ENCODE results near the gene CTNNBL1.

The CTNNBL1 gene

DNA sequence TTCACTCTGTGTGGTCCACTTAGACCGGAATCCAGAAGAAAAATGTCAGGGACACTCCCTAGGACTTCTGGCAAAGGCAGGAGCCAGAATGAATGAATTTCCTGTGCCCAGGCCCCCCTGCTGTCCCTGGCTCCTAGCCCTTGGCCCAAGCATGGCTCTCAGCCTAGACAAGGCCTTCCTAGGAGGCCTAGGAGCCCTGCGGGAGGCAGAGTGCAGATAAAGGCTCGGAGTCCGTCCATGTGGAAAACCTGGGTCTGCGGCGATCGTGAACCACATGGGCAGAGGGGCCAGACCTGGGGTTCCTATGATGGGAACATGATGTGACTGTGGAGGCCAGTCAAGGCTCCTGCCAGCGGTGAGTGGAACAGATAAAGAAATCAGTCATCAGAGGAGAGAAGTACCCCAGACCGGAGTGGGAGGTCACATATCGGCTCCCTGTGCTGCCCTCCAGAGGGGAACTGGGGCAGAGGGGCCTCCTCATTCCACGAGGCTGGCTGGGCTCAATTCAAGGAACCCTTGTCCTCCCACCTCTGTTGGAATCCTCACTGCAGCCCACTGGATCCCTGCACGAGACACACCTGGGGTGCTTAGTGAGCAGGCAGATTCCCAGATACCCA is 203.2 kb downstream of the CTNNBL1 start:
- Histone ChIP-seq H3K9ac (ENCODE audit: low read depth, low read length) (no peak overlapping the region), H3K27me3 (ENCODE audit: insufficient read depth, low read length) (peaks cover 2% of the 10 kb centered on the region; the same call in 1 of the 2 replicates), H3K9me3 (ENCODE audit: insufficient read depth, low read depth, low read length) (no peaks in the 10 kb centered on the region), H3K4me1 (ENCODE audit: insufficient read depth, low read length) (no peaks in the 10 kb centered on the region), H3K27ac (ENCODE audit: low read depth, low read length) (no peak overlapping the region), H3K36me3 (ENCODE audit: insufficient read depth, low read length) (no peaks in the 10 kb centered on the region), H3K4me3 (ENCODE audit: low read length) (no peak overlapping the region)
- 67% methylated on average over 12 of the region's 12 CpGs for WGBS

- Histone ChIP-seq H3K27ac (ENCODE audit: low read depth, low read length) (no peak overlapping the region), H3K9ac (ENCODE audit: low read depth, low read length) (no peak overlapping the region)
- 87% methylated on average over 10 of the region's 10 CpGs for WGBS
Observed at GRCh38 chr20:37898233-37899104, 204.6 kb downstream of the CTNNBL1 start.

GRCh38 chr20:37899105-37900045 is 205.5 kb downstream of the CTNNBL1 start:
- Histone ChIP-seq H3K27ac (ENCODE audit: low read depth, low read length) (no peak overlapping the region), H3K27me3 (ENCODE audit: insufficient read depth, low read length) (peaks cover 12% of the 10 kb centered on the region), H3K9me3 (ENCODE audit: insufficient read depth, low read depth, low read length) (no peaks in the 10 kb centered on the region), H3K4me1 (ENCODE audit: insufficient read depth, low read length) (no peaks in the 10 kb centered on the region), H3K36me3 (ENCODE audit: insufficient read depth, low read length) (no peaks in the 10 kb centered on the region), H3K9ac (ENCODE audit: low read depth, low read length) (no peak overlapping the region), H3K4me3 (ENCODE audit: low read length) (no peak overlapping the region)
- 69% methylated on average over 8 of the region's 8 CpGs for WGBS

More at GRCh38 chr20:37898233-37899104, 204.6 kb downstream of the CTNNBL1 start:
- Histone ChIP-seq H3K4me3 (ENCODE audit: low read length) (no peak overlapping the region), H3K27me3 (ENCODE audit: insufficient read depth, low read length) (peaks cover 12% of the 10 kb centered on the region), H3K36me3 (ENCODE audit: insufficient read depth, low read length) (no peaks in the 10 kb centered on the region), H3K9me3 (ENCODE audit: insufficient read depth, low read depth, low read length) (no peaks in the 10 kb centered on the region), H3K4me1 (ENCODE audit: insufficient read depth, low read length) (no peaks in the 10 kb centered on the region)

DNA sequence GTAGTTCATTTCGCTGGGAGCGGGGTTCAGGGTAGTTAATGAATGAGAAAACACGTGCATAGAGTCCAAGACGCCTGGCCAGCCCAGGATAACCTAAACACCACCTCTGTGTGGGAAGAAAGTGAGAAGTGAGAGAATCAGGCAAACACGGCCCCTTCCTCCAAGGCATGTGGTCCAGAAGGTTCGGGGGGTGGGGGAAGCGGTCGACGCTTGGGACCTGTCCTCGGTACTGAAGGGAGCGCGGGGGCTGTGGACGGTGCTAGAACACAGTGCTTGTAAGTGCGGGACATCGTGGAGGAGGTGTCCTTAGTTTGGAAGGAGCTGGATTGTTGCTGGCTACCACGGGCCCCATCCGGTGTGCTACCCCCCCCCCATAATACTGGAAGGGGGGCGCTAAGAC is 207.4 kb downstream of the CTNNBL1 start:
- Histone ChIP-seq H3K9me3 (ENCODE audit: insufficient read depth, low read depth, low read length) (no peaks in the 10 kb centered on the region), H3K4me3 (ENCODE audit: low read length) (no peak overlapping the region), H3K27ac (ENCODE audit: low read depth, low read length) (no peak overlapping the region), H3K4me1 (ENCODE audit: insufficient read depth, low read length) (no peaks in the 10 kb centered on the region), H3K9ac (ENCODE audit: low read depth, low read length) (no peak overlapping the region), H3K27me3 (ENCODE audit: insufficient read depth, low read length) (peaks cover 12% of the 10 kb centered on the region), H3K36me3 (ENCODE audit: insufficient read depth, low read length) (no peaks in the 10 kb centered on the region)
- WGBS, result 22% methylated on average over 18 of the region's 18 CpGs

GRCh38 chr20:37901654-37902503 is 208.0 kb downstream of the CTNNBL1 start:
- H3K4me3 ChIP-seq (ENCODE audit: low read length), result peak overlapping the region; percentile 47
- peaks cover 12% of the 10 kb centered on the region for H3K27me3 ChIP-seq (ENCODE audit: insufficient read depth, low read length)
- no peaks in the 10 kb centered on the region for H3K4me1 ChIP-seq (ENCODE audit: insufficient read depth, low read length)
- no peak overlapping the region for H3K9ac ChIP-seq (ENCODE audit: low read depth, low read length)
- no peak overlapping the region for H3K27ac ChIP-seq (ENCODE audit: low read depth, low read length)
- 15% methylated on average over 29 of the region's 38 CpGs for WGBS
- no peaks in the 10 kb centered on the region for H3K36me3 ChIP-seq (ENCODE audit: insufficient read depth, low read length)
- H3K9me3 ChIP-seq (ENCODE audit: insufficient read depth, low read depth, low read length), result no peaks in the 10 kb centered on the region

- Histone ChIP-seq H3K4me1 (ENCODE audit: insufficient read depth, low read length) (peaks cover 6% of the 10 kb centered on the region; the same call in 1 of the 2 replicates), H3K9ac (ENCODE audit: low read depth, low read length) (no peak within 1 kb of the TSS), H3K27me3 (ENCODE audit: insufficient read depth, low read length) (peaks cover 12% of the 10 kb centered on the region), H3K36me3 (ENCODE audit: insufficient read depth, low read length) (no peaks in the 10 kb centered on the region), H3K9me3 (ENCODE audit: insufficient read depth, low read depth, low read length) (no peaks in the 10 kb centered on the region), H3K4me3 (ENCODE audit: low read length) (peak within 1 kb of the TSS; percentile 53), H3K27ac (ENCODE audit: low read depth, low read length) (no peak within 1 kb of the TSS)
- WGBS, result 4% methylated on average over 71 of the region's 71 CpGs
Observed at GRCh38 chr20:37902504-37903313, 208.9 kb downstream of the CTNNBL1 start, which contains the start of gene VSTM2L. Gene VSTM2L, plus strand, starts transcription at chr20:37903127. Its CDS starts 224 bp downstream, at chr20:37903351.

- H3K27ac ChIP-seq (ENCODE audit: low read depth, low read length), result no peak overlapping the region
- H3K4me1 ChIP-seq (ENCODE audit: insufficient read depth, low read length), result peaks cover 13% of the 10 kb centered on the region
- H3K9ac ChIP-seq (ENCODE audit: low read depth, low read length), result no peak overlapping the region
- 34% methylated on average over 67 of the region's 67 CpGs for WGBS
- H3K27me3 ChIP-seq (ENCODE audit: insufficient read depth, low read length), result peaks cover 12% of the 10 kb centered on the region
- H3K36me3 ChIP-seq (ENCODE audit: insufficient read depth, low read length), result no peaks in the 10 kb centered on the region
- H3K9me3 ChIP-seq (ENCODE audit: insufficient read depth, low read depth, low read length), result no peaks in the 10 kb centered on the region
- peak overlapping the region; percentile 53 for H3K4me3 ChIP-seq (ENCODE audit: low read length)
Observed at GRCh38 chr20:37903317-37904007, 209.6 kb downstream of the CTNNBL1 start.

GRCh38 chr20:37904008-37904642 is 210.3 kb downstream of the CTNNBL1 start:
- no peak overlapping the region; the same call in 1 of the 2 replicates for H3K27ac ChIP-seq (ENCODE audit: low read depth, low read length)
- no peak overlapping the region; the same call in 1 of the 2 replicates for H3K9ac ChIP-seq (ENCODE audit: low read depth, low read length)
- H3K27me3 ChIP-seq (ENCODE audit: insufficient read depth, low read length), result peaks cover 12% of the 10 kb centered on the region
- WGBS, result 88% methylated on average over 12 of the region's 12 CpGs
- peaks cover 13% of the 10 kb centered on the region for H3K4me1 ChIP-seq (ENCODE audit: insufficient read depth, low read length)
- no peaks in the 10 kb centered on the region for H3K36me3 ChIP-seq (ENCODE audit: insufficient read depth, low read length)
- H3K4me3 ChIP-seq (ENCODE audit: low read length), result no peak overlapping the region
- no peaks in the 10 kb centered on the region for H3K9me3 ChIP-seq (ENCODE audit: insufficient read depth, low read depth, low read length)

DNA sequence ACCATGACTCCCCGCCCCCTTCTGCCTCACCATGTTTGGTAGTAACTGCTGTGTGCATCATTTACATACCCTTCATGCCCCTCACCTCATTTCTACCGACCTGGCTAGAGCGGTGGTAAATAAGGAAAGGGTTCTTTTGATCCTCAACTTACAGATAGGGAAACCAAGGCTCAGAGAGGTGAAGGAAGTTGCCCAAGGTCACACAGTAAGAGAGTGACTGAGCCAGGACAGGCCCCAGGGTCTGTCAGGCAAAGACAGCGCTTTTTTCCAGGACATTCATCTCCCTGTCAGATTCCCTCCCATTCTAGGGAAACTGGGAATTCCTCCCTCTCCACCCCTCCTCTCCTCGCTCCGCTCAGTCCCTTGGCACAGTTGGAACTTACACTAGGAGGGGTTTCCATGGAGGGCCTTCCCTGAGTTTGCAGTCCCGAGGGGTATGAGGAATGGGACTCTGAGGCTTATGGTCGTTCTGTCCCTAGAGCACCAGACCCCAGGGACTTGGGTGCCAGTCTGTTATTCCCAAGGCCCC is 211.1 kb downstream of the CTNNBL1 start:
- Histone ChIP-seq H3K36me3 (ENCODE audit: insufficient read depth, low read length) (no peaks in the 10 kb centered on the region), H3K9me3 (ENCODE audit: insufficient read depth, low read depth, low read length) (no peaks in the 10 kb centered on the region), H3K9ac (ENCODE audit: low read depth, low read length) (no peak overlapping the region), H3K4me3 (ENCODE audit: low read length) (no peak overlapping the region), H3K4me1 (ENCODE audit: insufficient read depth, low read length) (peaks cover 13% of the 10 kb centered on the region), H3K27me3 (ENCODE audit: insufficient read depth, low read length) (peaks cover 12% of the 10 kb centered on the region), H3K27ac (ENCODE audit: low read depth, low read length) (no peak overlapping the region)
- WGBS, result 79% methylated on average over 6 of the region's 8 CpGs
